OCI-LY7 (cell line): ENCODE results near the gene PADI6. TPM values are rescaled to one million over a fixed set of nuclear protein-coding genes. Genes with fewer than 3 reads are reported as not detected.
A peak's percentile ranks its signal among the peaks of the same experiment; 100 is the strongest.

Experiments
- BruUV-seq: library from RNA; stranded (reverse); fragments of 400-500 nt; replicated peaks from 2 replicates; lab custom pipeline; 2021; lab: Mats Ljungman, UMichigan
- CTCF ChIA-PET: fragments of 300-600 bp; sonication (Branson Sonifier 250); formaldehyde crosslinking; loops from one replicate; lab custom pipeline; 2022; ENCODE audit warnings: antibody characterized with exemption; ENCODE audit not compliant: unreplicated experiment; lab: Charles Lee
- POLR2A ChIA-PET: fragments of 300-600 bp; sonication (Branson Sonifier 250); formaldehyde crosslinking; loops from one replicate; lab custom pipeline; 2022; ENCODE audit warnings: antibody characterized with exemption; lab: Charles Lee
- DNase-seq: peaks from one replicate; pipeline ENCODE4 v3.0.0-alpha.2; 2015; ENCODE audit warnings: low spot score
- H2AFZ ChIP-seq: fragments of 200-600 bp; sonication (generic), shearing (Covaris generic); 2 replicates; pipeline ENCODE4 v1.6.1; 2014; ENCODE audit warnings: mild to moderate bottlenecking, antibody characterized with exemption, low read length, moderate library complexity
- H3K27ac ChIP-seq: fragments of 200-600 bp; sonication (generic); 2 replicates; pipeline ENCODE4 v1.5.1; 2014; ENCODE audit warnings: mixed run types, low read depth, mild to moderate bottlenecking, moderate library complexity, low read length, inconsistent platforms; ENCODE audit not compliant: poor library complexity, severe bottlenecking
- H3K36me3 ChIP-seq: fragments of 200-600 bp; sonication (generic); 2 replicates; pipeline ENCODE4 v1.6.1; 2014; ENCODE audit warnings: mild to moderate bottlenecking, antibody characterized with exemption, low read length, moderate library complexity, mixed read lengths; ENCODE audit not compliant: insufficient read depth
- H3K4me1 ChIP-seq: fragments of 200-600 bp; sonication (generic); 2 replicates; pipeline ENCODE4 v1.5.1; 2014; ENCODE audit warnings: mild to moderate bottlenecking, low read length; ENCODE audit not compliant: insufficient read depth, poor library complexity, severe bottlenecking
- H3K4me2 ChIP-seq: fragments of 200-600 bp; sonication (generic); 2 replicates; pipeline ENCODE4 v1.6.1; 2014; ENCODE audit warnings: mild to moderate bottlenecking, low read length
- H3K4me3 ChIP-seq: fragments of 200-600 bp; sonication (generic); 2 replicates; pipeline ENCODE4 v1.5.1; 2014; ENCODE audit warnings: mild to moderate bottlenecking, low read depth, low read length; ENCODE audit not compliant: poor library complexity, severe bottlenecking
- H3K79me2 ChIP-seq: fragments of 200-600 bp; sonication (generic); 2 replicates; pipeline ENCODE4 v1.6.1; 2016; ENCODE audit warnings: low read depth, mild to moderate bottlenecking, low read length, moderate library complexity, mixed read lengths; ENCODE audit not compliant: insufficient read depth
- H3K9me2 ChIP-seq: fragments of 200-600 bp; sonication (generic); 2 replicates; pipeline ENCODE4 v1.6.1; 2016; ENCODE audit warnings: mild to moderate bottlenecking, low read length, mixed read lengths; ENCODE audit not compliant: insufficient read depth
- H3K9me3 ChIP-seq: fragments of 200-600 bp; sonication (generic); 2 replicates; pipeline ENCODE4 v1.6.1; 2014; ENCODE audit warnings: mild to moderate bottlenecking, mixed run types, low read length, mixed read lengths
- H4K20me1 ChIP-seq: fragments of 200-600 bp; sonication (generic); 2 replicates; pipeline ENCODE4 v1.6.1; 2014; ENCODE audit warnings: mild to moderate bottlenecking, antibody characterized with exemption, low read length, moderate library complexity, mixed read lengths; ENCODE audit not compliant: insufficient read depth
- EZH2phosphoT487 ChIP-seq: fragments of 200-600 bp; sonication (generic); IDR thresholded peaks from 2 replicates; pipeline ENCODE4 v1.6.1; 2018; ENCODE audit warnings: low read depth, borderline replicate concordance, mild to moderate bottlenecking, mixed run types, antibody characterized with exemption, low read length, moderate library complexity, mixed read lengths
- intact Hi-C: fragments of 100-400 bp; cut with micrococcal nuclease; formaldehyde crosslinking; loops from one replicate; pipeline ENCODE4 v1.10.0; 2022; ENCODE audit not compliant: unreplicated experiment
- total RNA-seq, 2 experiments: library from RNA; depleted of rRNA in 1 of 2; stranded (reverse); fragments of >200 nt in 1 of 2; shearing (Covaris generic) in 1 of 2; gene quantifications; 2 replicates each; pipeline ENCODE4 v1.2.3, GENCODE V29; 2014 to 2022
- TF ChIP-seq, protein P1 (sequence below): fragments of 200-600 bp; sonication (generic); conservative IDR thresholded peaks from 2 replicates; pipeline ENCODE4 v1.5.1; 2014; ENCODE audit warnings: mild to moderate bottlenecking, antibody characterized with exemption, low read length, moderate library complexity, mixed read lengths

PADI6 gene
- total RNA-seq, 2 experiments from 2014 or later, result not detected

- DNase-seq, result no peak
- Histone ChIP-seq H3K4me2 (no peak overlapping the region), H3K79me2 (no peaks in the 10 kb centered on the region), H3K9me2 (no peaks in the 10 kb centered on the region), H2AFZ (no peak overlapping the region), H3K4me1 (no peaks in the 10 kb centered on the region), H4K20me1 (no peaks in the 10 kb centered on the region), H3K36me3 (no peaks in the 10 kb centered on the region), H3K27ac (no peak overlapping the region), H3K9me3 (no peaks in the 10 kb centered on the region), H3K4me3 (no peak overlapping the region)
- TF ChIP-seq, protein P1, sequence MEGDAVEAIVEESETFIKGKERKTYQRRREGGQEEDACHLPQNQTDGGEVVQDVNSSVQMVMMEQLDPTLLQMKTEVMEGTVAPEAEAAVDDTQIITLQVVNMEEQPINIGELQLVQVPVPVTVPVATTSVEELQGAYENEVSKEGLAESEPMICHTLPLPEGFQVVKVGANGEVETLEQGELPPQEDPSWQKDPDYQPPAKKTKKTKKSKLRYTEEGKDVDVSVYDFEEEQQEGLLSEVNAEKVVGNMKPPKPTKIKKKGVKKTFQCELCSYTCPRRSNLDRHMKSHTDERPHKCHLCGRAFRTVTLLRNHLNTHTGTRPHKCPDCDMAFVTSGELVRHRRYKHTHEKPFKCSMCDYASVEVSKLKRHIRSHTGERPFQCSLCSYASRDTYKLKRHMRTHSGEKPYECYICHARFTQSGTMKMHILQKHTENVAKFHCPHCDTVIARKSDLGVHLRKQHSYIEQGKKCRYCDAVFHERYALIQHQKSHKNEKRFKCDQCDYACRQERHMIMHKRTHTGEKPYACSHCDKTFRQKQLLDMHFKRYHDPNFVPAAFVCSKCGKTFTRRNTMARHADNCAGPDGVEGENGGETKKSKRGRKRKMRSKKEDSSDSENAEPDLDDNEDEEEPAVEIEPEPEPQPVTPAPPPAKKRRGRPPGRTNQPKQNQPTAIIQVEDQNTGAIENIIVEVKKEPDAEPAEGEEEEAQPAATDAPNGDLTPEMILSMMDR, result peak; percentile 63
- TF ChIP-seq EZH2phosphoT487, result no peak
- BruUV-seq, result no TSS peak
- intact Hi-C loops, result no loop called here
- POLR2A ChIA-PET, result no interaction called here
- CTCF ChIA-PET, result no interaction called here
Observed at GRCh38 chr1:17370618-17371017, 1.4 kb upstream of the PADI6 start.

GRCh38 chr1:17372955-17373354, 959 bp downstream of the PADI6 start:
- TF ChIP-seq, protein P1, result no peak
- TF ChIP-seq EZH2phosphoT487, result no peak
- BruUV-seq, result no TSS peak
- Histone ChIP-seq H3K79me2 (no peaks in the 10 kb centered on the region), H3K27ac (no peak overlapping the region), H3K36me3 (no peaks in the 10 kb centered on the region), H2AFZ (no peak overlapping the region), H3K9me3 (no peaks in the 10 kb centered on the region), H4K20me1 (no peaks in the 10 kb centered on the region), H3K4me2 (no peak overlapping the region), H3K4me3 (no peak overlapping the region), H3K4me1 (no peaks in the 10 kb centered on the region), H3K9me2 (no peaks in the 10 kb centered on the region)
- ChIA-PET CTCF (no interaction called here), POLR2A (interaction anchor here (0.6 kb wide), 1 partner anchor 35 kb away, joined by 3 read pairs; no protein-coding TSS in a partner anchor)
- intact Hi-C loops, result no loop called here
- DNase-seq, result no peak

DNA sequence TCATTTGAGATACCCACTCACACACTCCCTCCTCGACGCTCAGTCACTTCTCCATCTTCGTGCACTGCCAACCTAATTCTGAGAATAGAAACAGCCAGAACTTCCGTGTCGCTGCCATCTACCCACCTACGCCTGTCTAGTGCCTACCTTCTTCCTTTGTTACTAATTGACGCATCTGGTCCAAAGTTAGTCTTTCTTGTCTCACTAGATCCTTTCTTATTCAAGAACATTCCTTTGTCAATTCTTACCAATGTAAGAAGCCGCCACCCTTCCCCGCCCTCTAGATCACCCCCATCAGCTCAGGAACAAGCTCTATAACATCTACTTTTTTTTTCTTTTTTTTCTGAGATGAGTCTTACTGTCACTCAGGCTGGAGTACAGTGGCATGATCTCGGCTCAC, 3.7 kb downstream of the PADI6 start:
- Histone ChIP-seq H3K4me3 (no peak overlapping the region), H3K9me3 (no peaks in the 10 kb centered on the region), H3K79me2 (no peaks in the 10 kb centered on the region), H4K20me1 (no peaks in the 10 kb centered on the region; the same call in 1 of the 2 replicates), H3K36me3 (no peaks in the 10 kb centered on the region), H3K9me2 (no peaks in the 10 kb centered on the region), H3K4me1 (no peaks in the 10 kb centered on the region), H2AFZ (no peak overlapping the region), H3K27ac (no peak overlapping the region), H3K4me2 (no peak overlapping the region)
- ChIA-PET CTCF (no interaction called here), POLR2A (no interaction called here)
- no TSS peak for BruUV-seq
- intact Hi-C loops, result no loop called here
- DNase-seq, result no peak
- no peak for TF ChIP-seq EZH2phosphoT487
- TF ChIP-seq, protein P1, result no peak
